ENCODE measurements around the gene CAMSAP2.

The CAMSAP2 gene

GRCh38 chr1:200901796-200902444 is 163.2 kb downstream of the CAMSAP2 start:
- DNase-seq = no peak

GRCh38 chr1:200903793-200904192 is 165.1 kb downstream of the CAMSAP2 start:
- no peak for DNase-seq

- DNase-seq = no peak
Observed at GRCh38 chr1:200904772-200905171, 166.1 kb downstream of the CAMSAP2 start.

- DNase-seq = no peak
Observed at GRCh38 chr1:200905411-200906052, 166.8 kb downstream of the CAMSAP2 start.

- no peak for DNase-seq
Observed at GRCh38 chr1:200906491-200906890, 167.8 kb downstream of the CAMSAP2 start.

- DNase-seq = no peak
Observed at GRCh38 chr1:200907611-200908097, 169.0 kb downstream of the CAMSAP2 start.

- DNase-seq = no peak
Observed at GRCh38 chr1:200908191-200908868, 169.6 kb downstream of the CAMSAP2 start.

- no peak for DNase-seq
Observed at GRCh38 chr1:200909071-200909470, 170.4 kb downstream of the CAMSAP2 start.

- no peak for DNase-seq
Observed at GRCh38 chr1:200909757-200910239, 171.1 kb downstream of the CAMSAP2 start.
